ENCODE results near the gene TAF11L6. TPM values are rescaled to one million over a fixed set of nuclear protein-coding genes. Genes with fewer than 3 reads are reported as not detected.
"Not testable (repeated sequence)": the region's sequence is repeated elsewhere in the genome, so short reads cannot be mapped to it uniquely, and the experiment has no call there.

Gene TAF11L6
- polyA plus RNA-seq (2011; rRNA removed) (not detected in 2 replicates), polyA minus RNA-seq (2011; rRNA and poly(A)+ RNA removed) (not detected in 2 replicates)

DNA sequence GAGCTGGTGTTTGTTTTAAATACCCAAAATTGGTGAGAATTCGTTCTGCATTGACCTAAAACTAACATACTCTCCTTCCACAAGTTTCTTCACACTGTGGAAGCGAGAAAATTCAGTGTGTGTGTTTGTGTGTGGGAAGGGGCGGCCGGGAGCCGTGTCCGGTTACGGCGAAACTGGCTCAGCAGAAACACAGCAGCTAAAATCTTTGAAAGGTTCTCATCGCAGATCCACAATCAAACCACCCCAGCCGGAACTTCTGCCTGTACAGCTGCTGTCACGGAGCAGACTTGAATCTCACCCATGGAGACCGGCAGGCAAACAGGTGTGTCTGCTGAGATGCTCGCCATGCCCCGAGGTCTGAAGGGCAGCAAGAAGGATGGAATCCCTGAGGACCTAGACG, at the start of gene TAF11L6:
Gene TAF11L6, plus strand, starts transcription at position 301 of the 400 bp plus-strand sequence.
- H3K9me3 ChIP-seq (ENCODE audit: control insufficient read depth, insufficient read depth, low read length); H3K4me3 ChIP-seq (ENCODE audit: low read depth, low read length); DNase-seq (ENCODE audit: low read depth, low spot score); H3K27me3 ChIP-seq (ENCODE audit: control insufficient read depth, insufficient read depth, low read length); CTCF ChIA-PET; H3K27ac ChIP-seq (ENCODE audit: low read depth, low read length); POLR2A ChIA-PET: not testable (repeated sequence)

DNA sequence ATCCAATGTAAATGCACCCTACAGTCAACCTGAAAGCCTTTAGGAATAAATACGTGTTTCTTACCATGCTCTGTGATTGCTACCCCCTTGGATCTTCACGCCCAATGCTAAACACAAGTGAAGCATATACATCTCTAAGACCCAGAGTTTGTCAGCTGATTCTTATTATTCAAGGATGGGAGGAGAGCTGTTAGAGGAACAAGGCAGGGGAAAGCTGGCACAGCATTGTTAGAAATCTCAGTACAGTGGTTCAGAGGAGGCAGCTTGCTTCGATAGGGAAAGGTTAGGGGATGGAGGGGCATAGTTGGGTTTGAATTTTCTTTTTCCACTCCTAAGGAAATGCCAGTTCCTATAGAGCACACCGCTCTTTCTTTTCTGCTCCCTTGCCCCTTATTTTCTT, 47.1 kb upstream of the TAF11L6 start:
- TF ChIP-seq, protein P1, sequence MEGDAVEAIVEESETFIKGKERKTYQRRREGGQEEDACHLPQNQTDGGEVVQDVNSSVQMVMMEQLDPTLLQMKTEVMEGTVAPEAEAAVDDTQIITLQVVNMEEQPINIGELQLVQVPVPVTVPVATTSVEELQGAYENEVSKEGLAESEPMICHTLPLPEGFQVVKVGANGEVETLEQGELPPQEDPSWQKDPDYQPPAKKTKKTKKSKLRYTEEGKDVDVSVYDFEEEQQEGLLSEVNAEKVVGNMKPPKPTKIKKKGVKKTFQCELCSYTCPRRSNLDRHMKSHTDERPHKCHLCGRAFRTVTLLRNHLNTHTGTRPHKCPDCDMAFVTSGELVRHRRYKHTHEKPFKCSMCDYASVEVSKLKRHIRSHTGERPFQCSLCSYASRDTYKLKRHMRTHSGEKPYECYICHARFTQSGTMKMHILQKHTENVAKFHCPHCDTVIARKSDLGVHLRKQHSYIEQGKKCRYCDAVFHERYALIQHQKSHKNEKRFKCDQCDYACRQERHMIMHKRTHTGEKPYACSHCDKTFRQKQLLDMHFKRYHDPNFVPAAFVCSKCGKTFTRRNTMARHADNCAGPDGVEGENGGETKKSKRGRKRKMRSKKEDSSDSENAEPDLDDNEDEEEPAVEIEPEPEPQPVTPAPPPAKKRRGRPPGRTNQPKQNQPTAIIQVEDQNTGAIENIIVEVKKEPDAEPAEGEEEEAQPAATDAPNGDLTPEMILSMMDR (IDR thresholded peaks at IDR 0.05; ENCODE audit: low read depth, low read length): no peak
- Histone ChIP-seq H3K4me3 (ENCODE audit: low read depth, low read length) (no peak overlapping the region), H3K9me3 (ENCODE audit: control insufficient read depth, insufficient read depth, low read length) (no peaks in the 10 kb centered on the region), H3K27ac (ENCODE audit: low read depth, low read length) (no peak overlapping the region), H3K27me3 (ENCODE audit: control insufficient read depth, insufficient read depth, low read length) (peaks cover 4% of the 10 kb centered on the region)
- ChIA-PET CTCF (no interaction called here), POLR2A (no interaction called here)
- no peak for DNase-seq (ENCODE audit: low read depth, low spot score)

DNA sequence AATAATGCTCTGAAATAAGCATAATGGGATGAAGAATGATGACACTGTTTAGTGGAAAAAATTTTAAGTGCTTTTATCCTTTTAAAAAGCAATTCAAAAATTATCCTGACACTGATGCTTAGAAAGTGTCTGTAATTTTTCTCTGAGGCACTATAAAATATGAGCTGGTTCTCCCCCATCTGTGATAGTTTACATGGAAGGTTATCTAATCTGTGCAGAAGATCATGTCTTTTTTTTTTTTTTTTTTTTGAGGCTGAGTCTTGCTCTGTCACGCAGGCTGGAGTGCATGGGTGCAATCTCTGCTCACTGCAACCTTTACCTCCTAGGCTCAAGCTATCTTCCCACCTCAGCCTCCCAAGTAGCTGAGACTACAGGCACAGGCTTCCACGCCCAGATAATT, 45.7 kb upstream of the TAF11L6 start:
- CTCF ChIA-PET: no interaction called here
- Histone ChIP-seq H3K27ac (ENCODE audit: low read depth, low read length) (no peak overlapping the region), H3K4me3 (ENCODE audit: low read depth, low read length) (no peak overlapping the region), H3K9me3 (ENCODE audit: control insufficient read depth, insufficient read depth, low read length) (no peaks in the 10 kb centered on the region), H3K27me3 (ENCODE audit: control insufficient read depth, insufficient read depth, low read length) (peaks cover 4% of the 10 kb centered on the region)
- TF ChIP-seq, protein P1 (IDR thresholded peaks at IDR 0.05; ENCODE audit: low read depth, low read length): no peak
- DNase-seq (ENCODE audit: low read depth, low spot score): no peak
- POLR2A ChIA-PET: interaction anchor here (0.7 kb wide), 1 partner anchor 168 kb away, joined by 6 read pairs; no protein-coding TSS in a partner anchor

DNA sequence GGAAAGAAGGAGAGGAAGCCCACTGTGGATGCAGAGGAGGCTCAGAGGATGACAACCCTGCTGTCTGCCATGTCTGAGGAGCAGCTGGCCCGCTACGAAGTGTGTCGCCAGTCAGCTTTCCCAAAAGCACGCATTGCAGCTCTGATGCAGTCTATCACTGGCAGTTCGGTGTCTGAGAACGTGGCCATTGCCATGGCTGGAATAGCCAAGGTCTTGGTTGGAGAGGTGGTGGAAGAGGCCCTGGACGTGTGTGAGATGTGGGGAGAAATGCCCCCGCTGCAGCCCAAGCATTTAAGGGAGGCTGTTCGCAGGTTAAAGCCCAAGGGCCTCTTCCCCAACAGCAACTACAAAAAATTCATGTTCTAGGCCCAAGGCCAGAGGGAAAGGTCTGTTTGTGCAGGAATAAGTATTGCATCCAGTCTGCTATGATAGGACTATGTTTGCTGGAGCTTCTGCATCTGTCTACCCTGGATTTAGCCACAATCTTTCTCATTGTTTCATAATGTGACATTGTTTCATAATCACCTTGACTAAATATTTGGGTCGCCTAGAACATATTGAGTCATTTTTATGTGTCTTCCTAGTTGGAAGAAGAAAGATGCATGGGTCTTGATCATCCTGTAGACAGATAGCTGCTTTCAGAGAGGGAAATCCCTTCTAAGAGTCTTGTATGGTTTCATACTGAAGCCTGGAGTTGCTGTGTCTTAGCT, 41.9 kb upstream of the TAF11L6 start:
- DNase-seq (ENCODE audit: low read depth, low spot score); H3K4me3 ChIP-seq (ENCODE audit: low read depth, low read length); H3K27me3 ChIP-seq (ENCODE audit: control insufficient read depth, insufficient read depth, low read length); H3K9me3 ChIP-seq (ENCODE audit: control insufficient read depth, insufficient read depth, low read length); POLR2A ChIA-PET; CTCF ChIA-PET; H3K27ac ChIP-seq (ENCODE audit: low read depth, low read length): not testable (repeated sequence)

DNA sequence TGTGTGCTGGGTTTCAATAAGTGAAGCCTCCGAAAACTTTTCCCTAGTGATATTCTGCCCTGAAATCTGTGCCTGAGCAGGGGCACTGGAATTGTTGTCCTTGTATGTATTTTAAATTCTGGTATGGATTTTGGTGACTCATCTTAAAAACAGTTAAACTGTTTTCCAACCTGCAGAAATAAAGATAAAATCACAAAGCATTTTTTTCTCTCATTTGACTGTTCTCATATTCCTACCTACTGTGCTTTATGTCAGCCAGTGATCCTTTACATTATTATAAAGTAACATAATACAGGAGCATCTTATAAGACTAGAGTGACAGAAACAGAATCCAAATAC, 41.3 kb upstream of the TAF11L6 start:
- CTCF ChIA-PET: no interaction called here

DNA sequence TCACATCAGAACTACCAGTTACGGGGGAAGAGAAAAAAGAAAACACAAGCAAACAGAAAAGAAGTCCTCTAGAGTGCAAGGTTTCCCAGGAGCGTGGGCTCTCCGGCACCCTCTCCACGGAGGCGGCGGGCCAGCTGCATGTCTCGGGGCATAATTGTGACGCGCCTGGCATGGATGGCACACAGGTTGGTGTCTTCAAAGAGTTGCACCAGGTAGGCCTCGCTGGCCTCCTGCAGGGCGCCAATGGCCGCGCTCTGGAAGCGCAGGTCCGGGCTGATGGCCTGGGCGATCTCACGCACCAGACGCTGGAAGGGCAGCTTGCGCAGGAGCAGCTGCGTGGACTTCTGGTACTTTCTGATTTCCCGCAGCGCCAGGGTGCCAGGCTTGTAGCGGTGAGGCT, 37.2 kb upstream of the TAF11L6 start:
- POLR2A ChIA-PET; H3K4me3 ChIP-seq (ENCODE audit: low read depth, low read length); DNase-seq (ENCODE audit: low read depth, low spot score); H3K27ac ChIP-seq (ENCODE audit: low read depth, low read length); H3K27me3 ChIP-seq (ENCODE audit: control insufficient read depth, insufficient read depth, low read length); H3K9me3 ChIP-seq (ENCODE audit: control insufficient read depth, insufficient read depth, low read length): not testable (repeated sequence)
- CTCF ChIA-PET: interaction anchor here (0.7 kb wide), 1 partner anchor 242 kb away, joined by 3 read pairs; no protein-coding TSS in a partner anchor

More for the DNA sequence above, 41.3 kb upstream of the TAF11L6 start:
- POLR2A ChIA-PET: no interaction called here
- Histone ChIP-seq H3K9me3 (ENCODE audit: control insufficient read depth, insufficient read depth, low read length) (peaks cover 7% of the 10 kb centered on the region; the same call in 1 of the 2 replicates), H3K4me3 (ENCODE audit: low read depth, low read length) (no peak overlapping the region), H3K27ac (ENCODE audit: low read depth, low read length) (no peak overlapping the region), H3K27me3 (ENCODE audit: control insufficient read depth, insufficient read depth, low read length) (peaks cover 5% of the 10 kb centered on the region)
- DNase-seq (ENCODE audit: low read depth, low spot score): no peak
- TF ChIP-seq, protein P1 (IDR thresholded peaks at IDR 0.05; ENCODE audit: low read depth, low read length): no peak
